K562 (cell line): ENCODE results near the gene MLXIPL. TPM values are rescaled to one million over a fixed set of nuclear protein-coding genes. Genes with fewer than 3 reads are reported as not detected.

Experiments used
- ATAC-seq: fragments of 200-7000 bp; cut with Tn5 transposase; 3 replicates; pipeline ENCODE4 v1.9.1; 2020; ENCODE audit warnings: moderate library complexity
- BruUV-seq: library from RNA; stranded (reverse); fragments of 400-500 nt; replicated peaks from 2 replicates; lab custom pipeline; 2021; lab: Mats Ljungman, UMichigan
- CTCF ChIA-PET: fragments of 300-600 bp; formaldehyde crosslinking; extraction: SDS; loops from one replicate; lab custom pipeline; 2021; ENCODE audit warnings: low intra/inter-chr PET ratio; lab: Yijun Ruan, JAX
- POLR2A ChIA-PET: fragments of 300-600, 350-650 bp; sonication (Branson Sonifier 250); formaldehyde crosslinking; extraction: SDS; loops from one replicate; lab custom pipeline; 2021; ENCODE audit warnings: antibody characterized with exemption, inconsistent platforms; lab: Yijun Ruan, JAX
- DNase-seq, 4 experiments: peaks; one replicate each; pipeline versions ENCODE4 v3.0.0 to v3.0.0-alpha.2; 2011 to 2018; ENCODE audit warnings: low spot score in 3 of 4, mixed read lengths in 3 of 4; ENCODE audit errors: extremely low read depth in 1 of 4
- FAIRE-seq: peaks from 2 replicates; lab custom pipeline; 2011; peaks lifted over from hg19 to GRCh38; lab: Jason Lieb, UNC
- H2AFZ ChIP-seq: 2 replicates; pipeline ENCODE4 v1.6.0; 2011; ENCODE audit warnings: low read depth, low read length, control low read depth, inconsistent platforms
- H3K27ac ChIP-seq: fragments of 200-600 bp; 3 replicates; pipeline ENCODE4 v1.8.0; 2011; ENCODE audit warnings: low read depth, mild to moderate bottlenecking, control low read depth, inconsistent platforms, low read length, moderate library complexity, mixed read lengths; ENCODE audit errors: extremely low read depth
- H3K27me3 ChIP-seq, 2 experiments: fragments of 300-600 bp in 1 of 2; 2 replicates in 1 of 2; 3 replicates in 1 of 2; pipeline versions ENCODE4 v1.6.0 to v1.8.0; 2011; ENCODE audit warnings: inconsistent platforms in 2 of 2, low read length in 2 of 2, mild to moderate bottlenecking in 1 of 2, mixed read lengths in 1 of 2, moderate library complexity in 1 of 2; ENCODE audit not compliant: control insufficient read depth in 2 of 2, insufficient read depth in 2 of 2
- H3K36me3 ChIP-seq: fragments of 300-600 bp; 3 replicates; pipeline ENCODE4 v1.8.0; 2011; ENCODE audit warnings: mild to moderate bottlenecking, low read length, inconsistent platforms; ENCODE audit not compliant: control insufficient read depth, insufficient read depth
- H3K4me1 ChIP-seq, 2 experiments: fragments of 200-600 bp in 1 of 2; replicated peaks in 1 of 2; 2 replicates in 1 of 2; 3 replicates in 1 of 2; pipeline versions ENCODE4 v1.5.1 to v1.8.0; 2011; ENCODE audit warnings: inconsistent platforms in 2 of 2, low read length in 2 of 2, mild to moderate bottlenecking in 1 of 2, mixed read lengths in 1 of 2, moderate library complexity in 1 of 2; ENCODE audit not compliant: control insufficient read depth in 2 of 2, insufficient read depth in 2 of 2
- H3K4me2 ChIP-seq: 2 replicates; pipeline ENCODE4 v1.6.1; 2011; ENCODE audit warnings: low read length, control low read depth, inconsistent platforms, mixed read lengths; ENCODE audit not compliant: insufficient read depth
- H3K4me3 ChIP-seq: fragments of 200-600 bp; sonication (generic), shearing (Covaris generic); 2 replicates; pipeline ENCODE4 v1.5.1; 2016; ENCODE audit warnings: control low read depth, inconsistent platforms
- H3K79me2 ChIP-seq: fragments of 200-600 bp; 3 replicates; pipeline ENCODE4 v1.8.0; 2011; ENCODE audit warnings: low read length, inconsistent platforms; ENCODE audit not compliant: control insufficient read depth, insufficient read depth
- H3K9ac ChIP-seq, 2 experiments: 2 replicates each; pipeline versions ENCODE4 v1.6.0 to v1.6.1; 2011; ENCODE audit warnings: low read depth in 2 of 2, low read length in 2 of 2, control low read depth in 1 of 2, inconsistent platforms in 1 of 2, mild to moderate bottlenecking in 1 of 2, mixed read lengths in 1 of 2; ENCODE audit not compliant: insufficient read depth in 1 of 2
- H3K9me1 ChIP-seq: one replicate; pipeline ENCODE4 v1.6.0; 2011; ENCODE audit warnings: inconsistent platforms, mild to moderate bottlenecking, low read length, moderate library complexity; ENCODE audit not compliant: control insufficient read depth, insufficient read depth
- H3K9me3 ChIP-seq: replicated peaks from 2 replicates; pipeline ENCODE4 v1.5.1; 2011; ENCODE audit warnings: low read depth, low read length, inconsistent platforms; ENCODE audit not compliant: control insufficient read depth, insufficient read depth
- H4K20me1 ChIP-seq: replicated peaks from 2 replicates; pipeline ENCODE4 v1.6.1; 2011; ENCODE audit warnings: low read length, inconsistent platforms, mixed read lengths; ENCODE audit not compliant: control insufficient read depth, insufficient read depth
- ATF7 ChIP-seq: fragments of 450-650 bp; IDR thresholded peaks from 2 replicates; pipeline ENCODE4 v1.7.1; 2014; ENCODE audit warnings: mild to moderate bottlenecking, moderate library complexity
- CBX8 ChIP-seq: fragments of 200-600 bp; sonication (generic); IDR thresholded peaks from 2 replicates; pipeline ENCODE4 v1.6.1; 2012; ENCODE audit warnings: borderline replicate concordance, mixed run types, low read depth, mild to moderate bottlenecking, moderate library complexity, mixed read lengths, low read length, control low read depth, inconsistent platforms; ENCODE audit not compliant: poor library complexity, severe bottlenecking; ENCODE audit errors: extremely low read depth
- GABPB2 ChIP-seq: fragments of 250-450 bp; sonication (Bioruptor Pico); conservative IDR thresholded peaks from 2 replicates; pipeline ENCODE4 v1.5.1; 2021; ENCODE audit warnings: mild to moderate bottlenecking
- HCFC1 ChIP-seq: IDR thresholded peaks from 2 replicates; pipeline ENCODE4 v1.6.1; 2012; ENCODE audit warnings: low read depth, low read length, improper control_type of control experiment
- HINFP ChIP-seq: fragments of 450-650 bp; conservative IDR thresholded peaks from 2 replicates; pipeline ENCODE4 v1.6.1; 2016; ENCODE audit warnings: missing genetic modification characterization, low read depth, mild to moderate bottlenecking, control low read depth, missing compliant biosample characterization
- HLTF ChIP-seq: fragments of 450-650 bp; IDR thresholded peaks from 2 replicates; pipeline ENCODE4 v1.6.1; 2016
- IRF2 ChIP-seq: sonication (generic); formaldehyde crosslinking; IDR thresholded peaks from 2 replicates; pipeline ENCODE4 v1.8.1; 2022; ENCODE audit warnings: mild to moderate bottlenecking, missing genetic modification reagents
- MYC ChIP-seq, 2 experiments: fragments of 250-450 bp in 1 of 2; sonication (Bioruptor Pico) in 1 of 2; IDR thresholded peaks; 2 replicates each; pipeline versions ENCODE4 v1.5.1 to v1.6.1; 2012 to 2021; ENCODE audit warnings: low read depth in 2 of 2, borderline replicate concordance in 1 of 2, improper control_type of control experiment in 1 of 2, low read length in 1 of 2, mild to moderate bottlenecking in 1 of 2, moderate library complexity in 1 of 2
- NFIX ChIP-seq: fragments of 250-450 bp; sonication (Bioruptor Pico); IDR thresholded peaks from 2 replicates; pipeline ENCODE4 v1.4.0; 2020; ENCODE audit warnings: low read depth, mild to moderate bottlenecking, moderate library complexity
- PHF21A ChIP-seq: fragments of 450-650 bp; IDR thresholded peaks from 2 replicates; pipeline ENCODE4 v1.6.1; 2017; ENCODE audit warnings: low read depth, borderline replicate concordance
- RBBP5 ChIP-seq: fragments of 200-600 bp; sonication (generic); IDR thresholded peaks from 2 replicates; pipeline ENCODE4 v1.6.1; 2012; ENCODE audit warnings: borderline replicate concordance, mild to moderate bottlenecking, low read length, control low read depth, inconsistent platforms; ENCODE audit not compliant: insufficient read depth, poor library complexity, severe bottlenecking
- SIN3B ChIP-seq: fragments of 450-650 bp; IDR thresholded peaks from 2 replicates; pipeline ENCODE4 v1.6.1; 2017; ENCODE audit warnings: low read depth, mild to moderate bottlenecking, moderate library complexity
- SIRT6 ChIP-seq: IDR thresholded peaks from one replicate; pipeline ENCODE4 v1.6.1; 2012; ENCODE audit warnings: low read depth, mild to moderate bottlenecking, control low read depth, inconsistent platforms, low read length, moderate library complexity
- TAF1 ChIP-seq: IDR thresholded peaks from 2 replicates; pipeline ENCODE4 v1.6.1; 2011; ENCODE audit warnings: mild to moderate bottlenecking, low read length, moderate library complexity; ENCODE audit not compliant: insufficient read depth, control insufficient read depth, severe bottlenecking; ENCODE audit errors: extremely low read depth
- U2AF2 ChIP-seq: fragments of 200-400 bp; formaldehyde crosslinking; optimal IDR thresholded peaks from 2 replicates; pipeline ENCODE3; 2017; ENCODE audit warnings: low read depth, mild to moderate bottlenecking, low read length
- ZKSCAN8 ChIP-seq: fragments of 200-800 bp; sonication (Bioruptor generic); IDR thresholded peaks from 2 replicates; pipeline ENCODE4 v1.6.1; 2016; ENCODE audit warnings: missing genetic modification characterization, missing compliant biosample characterization
- ZNF134 ChIP-seq: fragments of 250-450 bp; sonication (Bioruptor Pico); conservative IDR thresholded peaks from 2 replicates; pipeline ENCODE4 v1.4.0; 2020
- ZNF584 ChIP-seq: fragments of 200-800 bp; sonication (Bioruptor generic); IDR thresholded peaks from 2 replicates; pipeline ENCODE4 v1.6.1; 2016; ENCODE audit warnings: low read depth, mild to moderate bottlenecking, missing genetic modification characterization, missing compliant biosample characterization
- ZSCAN32 ChIP-seq: fragments of 450-650 bp; formaldehyde crosslinking; IDR thresholded peaks from 2 replicates; pipeline ENCODE4 v1.4.0; 2020; ENCODE audit warnings: mild to moderate bottlenecking, moderate library complexity
- WGBS: fragments of 100-300 bp; shearing (Covaris generic); methylation state at CpG from one replicate; pipeline ENCODE4 v1.1.6; 2016; ENCODE audit warnings: low coverage, mixed read lengths; ENCODE audit not compliant: insufficient coverage; ENCODE audit errors: missing lambda C conversion rate; 5-methylcytosine and 5-hydroxymethylcytosine counted together
- in situ Hi-C: fragments of 300-500 bp; cut with MboI; formaldehyde crosslinking; loops from 4 replicates; pipeline ENCODE4 v1.15.0; 2018; ENCODE audit warnings: inconsistent platforms, mixed read lengths
- intact Hi-C: fragments of 100-400 bp; cut with micrococcal nuclease; formaldehyde crosslinking; loops from 2 replicates; pipeline ENCODE4 v1.14.2; 2022
- polyA plus RNA-seq, 8 experiments: library from polyadenylated mRNA; depleted of rRNA in 4 of 8; stranded (reverse) in 5 of 8; unstranded in 3 of 8; fragments of >200 nt; fragmentation: Nextera tagmentation in 2 of 8; fragmentation: Illumina TruSeq in 1 of 8; extraction: Ambion mirVana in 2 of 8; extraction: Trizol in 1 of 8; gene quantifications; 2 replicates each; pipeline versions ENCODE4 v1.2.1 to v1.2.3, GENCODE V29; 2011 to 2014; ENCODE audit warnings: inconsistent platforms in 1 of 8, missing spikeins in 1 of 8
- total RNA-seq, 7 experiments: library from RNA; depleted of rRNA in 6 of 7; stranded (reverse); fragments of >200 nt in 6 of 7; fragmentation: Illumina TruSeq in 2 of 7; extraction: Trizol in 2 of 7; gene quantifications; 2 replicates each; pipeline versions ENCODE4 v1.2.1 to v1.2.3, GENCODE V29; 2011 to 2021; ENCODE audit warnings: low replicate concordance in 1 of 7

Gene MLXIPL
- total and polyA plus RNA-seq, 9 of the 15 experiments (the other 6 are each of a cell fraction or from before 2014, with no cell fraction given), result 0.11 to 18.4 (median 1.4) TPM

GRCh38 chr7:73625276-73625675 lies 954 bp upstream of the MLXIPL start:
- ATAC-seq (no peak), DNase-seq (no peak), FAIRE-seq (no peak)
- POLR2A ChIA-PET, result interaction anchor here (0.6 to 2.4 kb wide), 4 partner anchors 12 to 75 kb away, joined by 3 to 12 read pairs (median 6); no protein-coding TSS in a partner anchor
- in situ Hi-C loops (no loop called here), intact Hi-C loops (no loop called here)
- CTCF ChIA-PET, result no interaction called here
- Histone ChIP-seq H3K9me1 (no peaks in the 10 kb centered on the region), H3K27me3 (peaks cover 13 to 31% of the 10 kb centered on the region in 2 experiments), H3K9ac (no peak overlapping the region), H3K36me3 (no peaks in the 10 kb centered on the region), H2AFZ (no peak overlapping the region), H3K9me3 (no peaks in the 10 kb centered on the region), H3K79me2 (no peaks in the 10 kb centered on the region), H3K4me3 (no peak overlapping the region), H4K20me1 (no peaks in the 10 kb centered on the region; the same call in 1 of the 2 replicates), H3K27ac (no peak overlapping the region), H3K4me1 (peaks cover 19 to 27% of the 10 kb centered on the region in 2 experiments), H3K4me2 (no peak overlapping the region)
- no TSS peak for BruUV-seq
- no peak for TF ChIP-seq HLTF
- TF ChIP-seq ZSCAN32 (CRISPR knock-in tag), result no peak
- no peak for TF ChIP-seq SIRT6
- TF ChIP-seq ZKSCAN8 (CRISPR knock-in tag), result no peak
- no peak for TF ChIP-seq IRF2 (CRISPR knock-in tag)
- no peak for TF ChIP-seq GABPB2
- TF ChIP-seq NFIX (CRISPR knock-in tag), result no peak
- TF ChIP-seq HCFC1, result no peak
- no peak for TF ChIP-seq ATF7
- TF ChIP-seq ZNF584, result no peak
- no peak for TF ChIP-seq SIN3B
- TF ChIP-seq ZNF134 (CRISPR knock-in tag), result no peak
- no peak for TF ChIP-seq TAF1
- no peak for TF ChIP-seq PHF21A
- no peak for TF ChIP-seq MYC (IDR thresholded peaks at IDR 0.05; ENCODE audit: low read depth, low read length)
- no peak for TF ChIP-seq MYC (CRISPR knock-in tag; IDR thresholded peaks at IDR 0.05; ENCODE audit: borderline replicate concordance, low read depth)
- no peak for TF ChIP-seq RBBP5
- TF ChIP-seq U2AF2, result no peak
- no peak for TF ChIP-seq HINFP (tag)
- TF ChIP-seq CBX8, result no peak
- 40% methylated on average over 11 of the region's 11 CpGs for WGBS
